ENCODE data around the gene PITPNM3.

DNA sequence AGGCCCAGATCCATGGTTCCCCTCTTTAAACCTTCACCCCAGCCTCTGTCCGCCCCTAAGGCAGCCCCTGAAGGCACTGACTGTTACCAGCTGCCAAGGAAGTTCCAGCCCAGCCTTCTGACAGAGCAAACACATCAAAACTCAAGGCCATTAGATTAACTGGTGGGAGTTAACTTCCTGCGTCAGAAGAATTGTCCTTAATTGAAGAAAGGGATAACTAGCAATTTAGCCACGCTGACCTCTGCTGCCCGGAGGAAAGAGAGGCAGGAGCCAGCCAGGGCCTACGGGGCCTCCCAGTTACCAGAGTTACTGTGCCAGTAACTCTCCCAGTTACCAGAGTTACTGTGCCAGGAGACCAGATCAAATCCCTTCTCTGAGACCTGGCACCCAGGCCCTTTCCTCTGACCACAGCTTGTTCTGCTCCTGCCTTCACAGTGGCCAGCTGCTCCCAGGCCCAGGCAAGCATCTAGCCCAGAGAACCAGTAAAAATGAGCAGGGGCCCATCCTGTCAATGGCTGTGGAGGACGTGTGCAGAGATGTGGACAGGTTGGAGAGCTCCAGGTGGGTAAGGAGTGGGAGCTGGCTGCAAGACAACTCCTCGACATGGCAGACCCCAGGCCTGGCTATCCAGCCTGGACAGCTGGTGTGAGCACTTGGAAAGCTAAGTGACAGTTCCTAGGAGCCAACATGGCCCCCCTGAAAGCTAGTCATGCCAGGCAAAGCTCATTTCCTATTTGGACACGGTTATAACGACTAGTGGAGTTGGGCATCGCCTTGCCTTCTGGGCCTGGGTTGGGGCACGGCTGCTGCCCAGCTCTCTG is 2.8 kb upstream of the PITPNM3 start:
- TF ChIP-seq POLR2A (IDR thresholded peaks at IDR 0.05; ENCODE audit: insufficient read depth in 1 of 2, low read depth in 2 of 2, low read length in 2 of 2) (no peak), KDM1A (CRISPR knock-in tag; IDR thresholded peaks at IDR 0.05) (no peak), ZFYVE20 (CRISPR knock-in tag; IDR thresholded peaks at IDR 0.05; ENCODE audit: borderline replicate concordance, low read depth) (no peak), ZNF563 (CRISPR knock-in tag; IDR thresholded peaks at IDR 0.05) (no peak), NBN (conservative IDR thresholded peaks at IDR 0.05) (no peak), ARHGAP35 (CRISPR knock-in tag; IDR thresholded peaks at IDR 0.05; ENCODE audit: borderline replicate concordance) (no peak), FOXM1 (CRISPR knock-in tag; IDR thresholded peaks at IDR 0.05) (no peak), ETV6 (CRISPR knock-in tag; conservative IDR thresholded peaks at IDR 0.05) (no peak), ZBTB20 (CRISPR knock-in tag; IDR thresholded peaks at IDR 0.05; ENCODE audit: borderline replicate concordance, low read depth) (no peak), POLR2AphosphoS5 (IDR thresholded peaks at IDR 0.05; ENCODE audit: low read depth, low read length) (no peak), TCF12 (IDR thresholded peaks at IDR 0.05) (no peak), TCF12 (CRISPR knock-in tag; IDR thresholded peaks at IDR 0.05) (no peak)
- TF ChIP-seq, protein P1, sequence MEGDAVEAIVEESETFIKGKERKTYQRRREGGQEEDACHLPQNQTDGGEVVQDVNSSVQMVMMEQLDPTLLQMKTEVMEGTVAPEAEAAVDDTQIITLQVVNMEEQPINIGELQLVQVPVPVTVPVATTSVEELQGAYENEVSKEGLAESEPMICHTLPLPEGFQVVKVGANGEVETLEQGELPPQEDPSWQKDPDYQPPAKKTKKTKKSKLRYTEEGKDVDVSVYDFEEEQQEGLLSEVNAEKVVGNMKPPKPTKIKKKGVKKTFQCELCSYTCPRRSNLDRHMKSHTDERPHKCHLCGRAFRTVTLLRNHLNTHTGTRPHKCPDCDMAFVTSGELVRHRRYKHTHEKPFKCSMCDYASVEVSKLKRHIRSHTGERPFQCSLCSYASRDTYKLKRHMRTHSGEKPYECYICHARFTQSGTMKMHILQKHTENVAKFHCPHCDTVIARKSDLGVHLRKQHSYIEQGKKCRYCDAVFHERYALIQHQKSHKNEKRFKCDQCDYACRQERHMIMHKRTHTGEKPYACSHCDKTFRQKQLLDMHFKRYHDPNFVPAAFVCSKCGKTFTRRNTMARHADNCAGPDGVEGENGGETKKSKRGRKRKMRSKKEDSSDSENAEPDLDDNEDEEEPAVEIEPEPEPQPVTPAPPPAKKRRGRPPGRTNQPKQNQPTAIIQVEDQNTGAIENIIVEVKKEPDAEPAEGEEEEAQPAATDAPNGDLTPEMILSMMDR (CRISPR knock-in tag; IDR thresholded peaks at IDR 0.05), result no peak
- TF ChIP-seq, protein P2, sequence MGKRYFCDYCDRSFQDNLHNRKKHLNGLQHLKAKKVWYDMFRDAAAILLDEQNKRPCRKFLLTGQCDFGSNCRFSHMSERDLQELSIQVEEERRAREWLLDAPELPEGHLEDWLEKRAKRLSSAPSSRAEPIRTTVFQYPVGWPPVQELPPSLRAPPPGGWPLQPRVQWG (CRISPR knock-in tag; IDR thresholded peaks at IDR 0.05; ENCODE audit: borderline replicate concordance, low read depth), result no peak

All from HepG2 (cell line).